B cell (primary cell): ENCODE measurements around the gene CDC14A. TPM values are rescaled to one million over a fixed set of nuclear protein-coding genes. Genes with fewer than 3 reads are reported as not detected.

Experiments used
- ATAC-seq: fragments of 200-7000 bp; cut with Tn5 transposase; one replicate; pipeline ENCODE4 v1.10.0; 2021; ENCODE audit warnings: low read depth, mild to moderate bottlenecking, moderate number of reproducible peaks, moderate library complexity
- CTCF ChIA-PET: fragments of 350-600 bp; sonication (Branson Sonifier 250); formaldehyde crosslinking; loops from one replicate; lab custom pipeline; 2021; ENCODE audit warnings: antibody characterized with exemption, inconsistent platforms; lab: Charles Lee
- POLR2A ChIA-PET: fragments of 350-600 bp; sonication (Branson Sonifier 250); formaldehyde crosslinking; loops from one replicate; lab custom pipeline; 2021; ENCODE audit warnings: antibody characterized with exemption; lab: Charles Lee
- DNase-seq: peaks from one replicate; pipeline ENCODE4 v3.0.0; 2013
- H2AFZ ChIP-seq: 2 replicates; pipeline ENCODE4 v1.6.1; 2012; ENCODE audit warnings: mild to moderate bottlenecking, low read depth, low read length; ENCODE audit not compliant: insufficient read depth, poor library complexity, severe bottlenecking
- H3K27ac ChIP-seq, 2 donors: 1 replicate in 1 of 2; 2 replicates in 1 of 2; pipeline ENCODE4 v1.5.1; 2012 to 2013; ENCODE audit warnings: low read length in 2 of 2, mild to moderate bottlenecking in 2 of 2, moderate library complexity in 1 of 2
- H3K27me3 ChIP-seq, 4 experiments: fragments of 200-600 bp in 1 of 4; sonication (generic) in 1 of 4; replicated peaks in 1 of 4; 1 replicate in 2 of 4; 2 replicates in 2 of 4; pipeline versions ENCODE4 v1.6.1 to v1.7.0; 2013 to 2016; ENCODE audit warnings: low read length in 3 of 4, mild to moderate bottlenecking in 2 of 4, mixed read lengths in 1 of 4, moderate library complexity in 1 of 4; ENCODE audit not compliant: insufficient read depth in 4 of 4, control insufficient read depth in 3 of 4; ENCODE audit errors: control extremely low read depth in 1 of 4
- H3K36me3 ChIP-seq, 2 experiments: replicated peaks in 1 of 2; 1 replicate in 1 of 2; 2 replicates in 1 of 2; pipeline versions ENCODE4 v1.6.1 to v1.7.1; 2013; ENCODE audit warnings: low read length in 1 of 2; ENCODE audit not compliant: insufficient read depth in 2 of 2, control insufficient read depth in 1 of 2; ENCODE audit errors: control extremely low read depth in 1 of 2, extremely low read depth in 1 of 2
- H3K4me1 ChIP-seq, 2 donors: fragments of 200-600 bp in 1 of 2; sonication (generic) in 1 of 2; 1 replicate in 1 of 2; 2 replicates in 1 of 2; pipeline versions ENCODE4 v1.5.1 to v1.6.1; 2013 to 2017; ENCODE audit warnings: low read length in 2 of 2; ENCODE audit not compliant: control insufficient read depth in 2 of 2, insufficient read depth in 2 of 2
- H3K4me2 ChIP-seq: replicated peaks from 2 replicates; pipeline ENCODE3; 2012; ENCODE audit warnings: mild to moderate bottlenecking, low read depth, low read length; ENCODE audit not compliant: poor library complexity, severe bottlenecking
- H3K4me3 ChIP-seq, 5 experiments: fragments of 200-600 bp in 1 of 5; sonication (generic) in 1 of 5; 1 replicate in 3 of 5; 2 replicates in 2 of 5; pipeline versions ENCODE4 v1.5.1 to v1.7.0; 2011 to 2016; ENCODE audit warnings: low read length in 4 of 5, mild to moderate bottlenecking in 4 of 5, low read depth in 2 of 5, control low read depth in 1 of 5, moderate library complexity in 1 of 5; ENCODE audit not compliant: insufficient read depth in 1 of 5; ENCODE audit errors: control extremely low read depth in 1 of 5, extremely low read depth in 1 of 5
- H3K79me2 ChIP-seq: fragments of 200-600 bp; sonication (generic); one replicate; pipeline ENCODE4 v1.6.0; 2016; ENCODE audit warnings: low read length; ENCODE audit not compliant: control insufficient read depth, insufficient read depth
- H3K9ac ChIP-seq: fragments of 200-600 bp; sonication (generic); 2 replicates; pipeline ENCODE4 v1.6.1; 2017; ENCODE audit warnings: mild to moderate bottlenecking, low read length, moderate library complexity
- H3K9me3 ChIP-seq, 3 donors: one replicate each; pipeline versions ENCODE4 v1.6.1 to v1.7.1; 2013; ENCODE audit warnings: low read length in 2 of 3; ENCODE audit not compliant: control insufficient read depth in 2 of 3, insufficient read depth in 1 of 3; ENCODE audit errors: control extremely low read depth in 1 of 3
- H4K20me1 ChIP-seq: 2 replicates; pipeline ENCODE4 v1.6.0; 2012; ENCODE audit warnings: mild to moderate bottlenecking, low read length; ENCODE audit not compliant: insufficient read depth, control insufficient read depth, poor library complexity, severe bottlenecking
- H3K27ac Mint-ChIP-seq: one replicate; pipeline ENCODE4 v1.8.0; 2021; ENCODE audit warnings: mixed read lengths
- H3K27me3 Mint-ChIP-seq: one replicate; pipeline ENCODE4 v1.8.0; 2021; ENCODE audit warnings: mixed read lengths
- H3K4me1 Mint-ChIP-seq: one replicate; pipeline ENCODE4 v1.8.0; 2021; ENCODE audit warnings: mixed read lengths
- H3K4me3 Mint-ChIP-seq: one replicate; pipeline ENCODE4 v1.8.0; 2021; ENCODE audit warnings: mixed read lengths
- H3K9me3 Mint-ChIP-seq: one replicate; pipeline ENCODE4 v1.8.0; 2022; ENCODE audit warnings: mixed read lengths; ENCODE audit not compliant: insufficient read depth
- CTCF ChIP-seq: fragments of 200-600 bp; IDR thresholded peaks from one replicate; pipeline ENCODE4 v1.8.0; 2022; ENCODE audit warnings: antibody characterized with exemption, mild to moderate bottlenecking
- EZH2 ChIP-seq: IDR thresholded peaks from 2 replicates; pipeline ENCODE4 v1.6.1; 2012; ENCODE audit warnings: borderline replicate concordance, low read depth, mild to moderate bottlenecking, moderate library complexity, low read length; ENCODE audit not compliant: insufficient read depth, poor library complexity, severe bottlenecking
- WGBS: methylation state at CpG from one replicate; pipeline ENCODE4 v1.1.5; 2013; ENCODE audit warnings: missing lambda C conversion rate; ENCODE audit not compliant: insufficient coverage; 5-methylcytosine and 5-hydroxymethylcytosine counted together
- intact Hi-C: fragments of 100-400 bp; cut with micrococcal nuclease; formaldehyde crosslinking; loops from one replicate; pipeline ENCODE4 v1.10.0; 2022
- polyA plus RNA-seq: library from polyadenylated mRNA; depleted of rRNA; stranded (reverse); fragments of >200 nt; gene quantifications from 2 replicates; pipeline ENCODE4 v1.2.3, GENCODE V29; 2012
- total RNA-seq, 2 donors: library from RNA; stranded (reverse); fragments of 120-200 nt in 1 of 2; gene quantifications; 1 replicate in 1 of 2; 2 replicates in 1 of 2; pipeline versions ENCODE4 v1.2.3 to v1.2.4, GENCODE V29; 2013 to 2022

Gene CDC14A
- total and polyA plus RNA-seq, 2 donors (not counting 1 experiment from before 2014, with no cell fraction given) = 6.1 to 41.7 TPM

GRCh38 chr1:100452641-100453040, 100.3 kb downstream of the CDC14A start:
- Mint-ChIP-seq H3K4me3 (no peak overlapping the region), H3K9me3 (no peaks in the 10 kb centered on the region), H3K27me3 (no peaks in the 10 kb centered on the region), H3K4me1 (peaks cover 15% of the 10 kb centered on the region), H3K27ac (peak overlapping the region; percentile 66)
- peak overlapping the region; percentile 23 for H3K9ac ChIP-seq
- TF ChIP-seq CTCF = no peak
- peaks cover 0 to 9% of the 10 kb centered on the region in 2 donors for H3K4me1 ChIP-seq
- ChIA-PET POLR2A (no interaction called here), CTCF (interaction anchor here (0.5 to 3.8 kb wide), 3 partner anchors 11 to 185 kb away, joined by 4 to 18 read pairs (median 8); no protein-coding TSS in a partner anchor)
- no peak overlapping the region for H2AFZ ChIP-seq
- no peaks in the 10 kb centered on the region for H3K9me3 ChIP-seq
- no CpG with 5 or more reads among the region's 1 CpG for WGBS
- H3K27ac ChIP-seq = peak overlapping the region in 1 of 2 donors; percentile 74
- H3K27me3 ChIP-seq = no peaks in the 10 kb centered on the region
- H4K20me1 ChIP-seq = no peaks in the 10 kb centered on the region
- H3K4me2 ChIP-seq = peak overlapping the region; percentile 31
- H3K79me2 ChIP-seq = no peaks in the 10 kb centered on the region
- H3K4me3 ChIP-seq = no peak overlapping the region
- H3K36me3 ChIP-seq = peaks cover 0 to 6% of the 10 kb centered on the region in 2 experiments
- intact Hi-C loops = loop anchor here (10.0 kb wide), 1 partner anchor 418 kb away; a partner anchor contains a TSS
- ATAC-seq = peak; percentile 78
- DNase-seq = peak; percentile 44

GRCh38 chr1:100455478-100456072, 103.3 kb downstream of the CDC14A start:
- Mint-ChIP-seq H3K27ac (no peak overlapping the region), H3K9me3 (no peaks in the 10 kb centered on the region), H3K4me3 (no peak overlapping the region), H3K27me3 (no peaks in the 10 kb centered on the region), H3K4me1 (peaks cover 14% of the 10 kb centered on the region)
- ChIA-PET POLR2A (interaction anchor here (0.5 kb wide), 1 partner anchor 187 kb away, joined by 7 read pairs; no protein-coding TSS in a partner anchor), CTCF (interaction anchor here (0.7 to 3.8 kb wide), 32 partner anchors 8 to 679 kb away, joined by 3 to 20 read pairs (median 4); partner anchors contain the start of genes CDC14A and RTCA)
- ATAC-seq = no peak
- Histone ChIP-seq H3K27ac (no peak overlapping the region), H3K4me2 (no peak overlapping the region), H4K20me1 (no peaks in the 10 kb centered on the region), H3K79me2 (no peaks in the 10 kb centered on the region), H3K9me3 (no peaks in the 10 kb centered on the region), H3K4me1 (peaks cover 0 to 13% of the 10 kb centered on the region in 2 donors), H3K9ac (no peak overlapping the region), H3K4me3 (no peak overlapping the region), H3K36me3 (no peaks in the 10 kb centered on the region), H2AFZ (no peak overlapping the region), H3K27me3 (no peaks in the 10 kb centered on the region)
- peak; percentile 93 for TF ChIP-seq CTCF
- no peak for TF ChIP-seq EZH2
- DNase-seq = peak; percentile 37
- intact Hi-C loops = loop anchor here (5.0 to 10.0 kb wide), 2 partner anchors 323 to 421 kb away; partner anchors contain the start of genes SASS6 and TRMT13
